Adrenal gland (tissue), 12 donors: ENCODE measurements around the gene LGR5. TPM values are rescaled to one million over a fixed set of nuclear protein-coding genes. Genes with fewer than 3 reads are reported as not detected.

Experiments
- DNase-seq, 7 donors: peaks; one replicate each; pipeline ENCODE4 v3.0.0-alpha.2; 2019 to 2020
- H3K27ac ChIP-seq, 5 donors: fragments of 200-600 bp; sonication (generic) in 4 of 5; 1 replicate in 3 of 5; 2 replicates in 2 of 5; pipeline versions ENCODE4 v1.5.1 to v1.8.0; 2016 to 2020; ENCODE audit warnings: mild to moderate bottlenecking in 1 of 5
- H3K27me3 ChIP-seq: fragments of 200-600 bp; 2 replicates; pipeline ENCODE4 v1.8.0; 2021
- H3K36me3 ChIP-seq, 2 donors: fragments of 200-600 bp; replicated peaks in 1 of 2; 1 replicate in 1 of 2; 2 replicates in 1 of 2; pipeline versions ENCODE4 v1.5.1 to v1.8.0; 2018 to 2022
- H3K4me1 ChIP-seq, 2 donors: fragments of 200-600 bp; replicated peaks in 1 of 2; 1 replicate in 1 of 2; 2 replicates in 1 of 2; pipeline versions ENCODE4 v1.5.1 to v1.8.0; 2018 to 2021
- H3K4me3 ChIP-seq, 4 donors: fragments of 200-600 bp; sonication (generic) in 3 of 4; one replicate each; pipeline ENCODE4 v1.5.1; 2016 to 2018
- H3K9me3 ChIP-seq, 3 donors: fragments of 200-600 bp; sonication (generic) in 1 of 3; replicated peaks in 1 of 3; 1 replicate in 2 of 3; 2 replicates in 1 of 3; pipeline versions ENCODE4 v1.5.1 to v1.8.0; 2016 to 2021
- CTCF ChIP-seq, 6 experiments: fragments of 450-650 bp in 4 of 6; fragments of 200-600 bp in 2 of 6; sonication (generic) in 1 of 6; IDR thresholded peaks; 1 replicate in 5 of 6; 2 replicates in 1 of 6; pipeline versions ENCODE4 v1.5.1 to v1.8.0; 2016 to 2021; ENCODE audit warnings: antibody characterized with exemption in 6 of 6, mild to moderate bottlenecking in 2 of 6, moderate library complexity in 1 of 6
- POLR2A ChIP-seq, 2 donors: fragments of 450-650 bp; IDR thresholded peaks; one replicate each; pipeline ENCODE4 v1.6.1; 2017; ENCODE audit warnings: antibody characterized with exemption in 2 of 2, mild to moderate bottlenecking in 2 of 2, moderate library complexity in 1 of 2
- WGBS, 4 donors: extraction: QIAGEN DNeasy Blood & Tissue Kit in 2 of 4; methylation state at CpG; one replicate each; pipeline versions ENCODE4 v1.1.5 to v1.1.7; 2013 to 2017; 5-methylcytosine and 5-hydroxymethylcytosine counted together
- intact Hi-C, 2 donors: fragments of 100-400 bp; cut with DNase I; formaldehyde crosslinking; loops; one replicate each; pipeline versions ENCODE4 v1.14.1 to v1.15.0; 2022 to 2023
- polyA plus RNA-seq, 3 donors: library from polyadenylated mRNA; stranded (reverse); fragments of 200-250 nt in 2 of 3; fragments of 350-450 nt in 1 of 3; fragmentation: Illumina TruSeq in 1 of 3; extraction: RNeasy Lipid Tissue Mini Kit (QIAGEN cat#74804) in 1 of 3; gene quantifications; one replicate each; pipeline ENCODE4 v1.2.3, GENCODE V29; 2013 to 2014
- total RNA-seq, 9 donors: library from RNA; depleted of rRNA in 4 of 9; stranded (reverse); fragments of >200 nt in 4 of 9; fragments of 120-200 nt in 1 of 9; fragmentation: NEBNext Ultra II Directional in 1 of 9; extraction: Animal tissue kit (Norgen Biotek cat#: 25700) in 1 of 9; gene quantifications; one replicate each; pipeline versions ENCODE4 v1.1.0 to v1.2.4, GENCODE V29; 2013 to 2023
- donor health status: healthy with polysubstance abuse.
- donor health status: Bipolar disorder and iron deficiency.
- donor health status: DM: yes; HTN: yes; CAD: no.
- donor health status: DM: no; HTN: no; CAD: no.
- donor health status: DM: no; HTN: no; CAD: no.
- donor health status: DM: yes; HTN: yes; CAD: no.

LGR5 gene
- total and polyA plus RNA-seq, 12 donors = 0.39 to 6.1 (median 2.1) TPM

- H3K4me3 ChIP-seq = no peak overlapping the region
- no peaks in the 10 kb centered on the region for H3K4me1 ChIP-seq
- no peak overlapping the region for H3K27ac ChIP-seq
- H3K36me3 ChIP-seq = no peaks in the 10 kb centered on the region
- DNase-seq = no peak
- no peaks in the 10 kb centered on the region for H3K9me3 ChIP-seq
- WGBS, 4 donors = 66 to 73% (median 70%) methylated on average over 2 of the region's 2 CpGs
- intact Hi-C loops = no loop called here
- no peak for TF ChIP-seq CTCF (IDR thresholded peaks at IDR 0.05)
- TF ChIP-seq POLR2A (IDR thresholded peaks at IDR 0.05) = no peak
- no peaks in the 10 kb centered on the region for H3K27me3 ChIP-seq
Measured at GRCh38 chr12:71472441-71472911, 32.9 kb downstream of the LGR5 start.

GRCh38 chr12:71474791-71475190 lies 35.2 kb downstream of the LGR5 start:
- no peaks in the 10 kb centered on the region for H3K27me3 ChIP-seq
- DNase-seq = no peak
- TF ChIP-seq POLR2A (IDR thresholded peaks at IDR 0.05) (no peak), CTCF (IDR thresholded peaks at IDR 0.05) (no peak)
- no peaks in the 10 kb centered on the region for H3K36me3 ChIP-seq
- 54 to 76% (median 73%) methylated on average over 2 of the region's 2 CpGs for WGBS, 4 donors
- no peaks in the 10 kb centered on the region for H3K9me3 ChIP-seq
- intact Hi-C loops = no loop called here
- H3K27ac ChIP-seq = no peak overlapping the region
- H3K4me3 ChIP-seq = no peak overlapping the region
- no peaks in the 10 kb centered on the region for H3K4me1 ChIP-seq

GRCh38 chr12:71475280-71475679 lies 35.7 kb downstream of the LGR5 start:
- WGBS, 4 donors = 63 to 71% (median 63%) methylated on average over 5 of the region's 5 CpGs
- no peak for TF ChIP-seq POLR2A (IDR thresholded peaks at IDR 0.05)
- no peak for TF ChIP-seq CTCF (IDR thresholded peaks at IDR 0.05)
- Histone ChIP-seq H3K36me3 (no peaks in the 10 kb centered on the region), H3K4me3 (no peak overlapping the region), H3K9me3 (no peaks in the 10 kb centered on the region), H3K27me3 (no peaks in the 10 kb centered on the region), H3K27ac (no peak overlapping the region), H3K4me1 (no peaks in the 10 kb centered on the region)
- peak in 2 of 7 donors; percentile 2 to 19 for DNase-seq
- intact Hi-C loops = no loop called here

- intact Hi-C loops = no loop called here
- H3K9me3 ChIP-seq = no peaks in the 10 kb centered on the region
- 49 to 71% (median 65%) methylated on average over 3 of the region's 3 CpGs for WGBS, 4 donors
- peak in 1 of 7 donors; percentile 2 for DNase-seq
- no peaks in the 10 kb centered on the region for H3K27me3 ChIP-seq
- no peak overlapping the region for H3K27ac ChIP-seq
- H3K4me3 ChIP-seq = no peak overlapping the region
- TF ChIP-seq POLR2A (IDR thresholded peaks at IDR 0.05) (no peak), CTCF (IDR thresholded peaks at IDR 0.05) (no peak)
- no peaks in the 10 kb centered on the region for H3K4me1 ChIP-seq
- no peaks in the 10 kb centered on the region for H3K36me3 ChIP-seq
Measured at GRCh38 chr12:71476513-71476912, 36.9 kb downstream of the LGR5 start.
